H1 (cell line): ENCODE data around the gene RRAD. TPM values are rescaled to one million over a fixed set of nuclear protein-coding genes. Genes with fewer than 3 reads are reported as not detected.

Experiments
- CTCF ChIA-PET: fragments of 300-600 bp; sonication (Branson Sonifier 250); formaldehyde crosslinking; loops from one replicate; lab custom pipeline; 2021; ENCODE audit not compliant: partially characterized antibody; lab: Charles Lee
- POLR2A ChIA-PET: fragments of 300-600 bp; sonication (Branson Sonifier 250); formaldehyde crosslinking; loops from one replicate; lab custom pipeline; 2021; ENCODE audit warnings: inconsistent platforms; ENCODE audit not compliant: partially characterized antibody; lab: Charles Lee
- DNase-seq, 2 experiments: peaks; one replicate each; pipeline versions ENCODE4 v3.0.0 to v3.0.0-alpha.2; 2010 to 2022; ENCODE audit warnings: low spot score in 2 of 2, low read depth in 1 of 2, mixed read lengths in 1 of 2
- FAIRE-seq: peaks from 2 replicates; lab custom pipeline; 2011; peaks lifted over from hg19 to GRCh38; lab: Jason Lieb, UNC
- H2AFZ ChIP-seq: 2 replicates; pipeline ENCODE4 v1.8.1; 2012; ENCODE audit warnings: low read length, inconsistent platforms
- H2AK5ac ChIP-seq: 2 replicates; pipeline ENCODE4 v1.6.1; 2013; ENCODE audit warnings: low read depth, low read length
- H2BK120ac ChIP-seq: replicated peaks from 2 replicates; pipeline ENCODE3; 2013; ENCODE audit warnings: low read depth, low read length, inconsistent platforms
- H2BK12ac ChIP-seq: 2 replicates; pipeline ENCODE4 v1.6.1; 2013; ENCODE audit warnings: low read depth, low read length
- H2BK15ac ChIP-seq: 2 replicates; pipeline ENCODE4 v1.6.1; 2013; ENCODE audit warnings: low read length
- H2BK20ac ChIP-seq: 2 replicates; pipeline ENCODE4 v1.6.1; 2013; ENCODE audit warnings: low read length
- H2BK5ac ChIP-seq: 2 replicates; pipeline ENCODE4 v1.6.1; 2013; ENCODE audit warnings: low read depth, low read length
- H3K14ac ChIP-seq: 2 replicates; pipeline ENCODE4 v1.6.1; 2013; ENCODE audit warnings: inconsistent platforms; ENCODE audit not compliant: insufficient read length
- H3K18ac ChIP-seq: 2 replicates; pipeline ENCODE4 v1.6.1; 2013; ENCODE audit warnings: low read length; ENCODE audit errors: extremely low read depth
- H3K23ac ChIP-seq: 2 replicates; pipeline ENCODE4 v1.6.1; 2013; ENCODE audit warnings: inconsistent platforms; ENCODE audit not compliant: insufficient read length
- H3K23me2 ChIP-seq: 2 replicates; pipeline ENCODE4 v1.6.1; 2013; ENCODE audit warnings: low read depth, low read length
- H3K27ac ChIP-seq: 2 replicates; pipeline ENCODE4 v1.6.1; 2011; ENCODE audit warnings: low read depth, low read length, inconsistent platforms
- H3K27me3 ChIP-seq, 4 experiments: replicated peaks in 1 of 4; 1 replicate in 1 of 4; 2 replicates in 3 of 4; pipeline versions ENCODE4 v1.6.1 to v1.8.1; 2011 to 2013; ENCODE audit warnings: low read length in 3 of 4, mild to moderate bottlenecking in 3 of 4, inconsistent platforms in 2 of 4, mixed read lengths in 2 of 4, moderate library complexity in 1 of 4; ENCODE audit not compliant: control insufficient read depth in 3 of 4, insufficient read depth in 3 of 4; ENCODE audit errors: extremely low read depth in 1 of 4
- H3K36me3 ChIP-seq, 4 experiments: 2 replicates each; pipeline versions ENCODE4 v1.6.1 to v1.8.1; 2011 to 2013; ENCODE audit warnings: mild to moderate bottlenecking in 4 of 4, low read length in 3 of 4, moderate library complexity in 2 of 4, control low read depth in 1 of 4, inconsistent platforms in 1 of 4; ENCODE audit not compliant: insufficient read depth in 4 of 4, control insufficient read depth in 2 of 4
- H3K4ac ChIP-seq: replicated peaks from 2 replicates; pipeline ENCODE3; 2013; ENCODE audit warnings: low read length, low read depth, mixed read lengths, inconsistent platforms; ENCODE audit not compliant: insufficient read length
- H3K4me1 ChIP-seq, 4 experiments: replicated peaks in 1 of 4; 1 replicate in 1 of 4; 2 replicates in 3 of 4; pipeline versions ENCODE4 v1.6.1 to v1.8.1; 2011 to 2013; ENCODE audit warnings: low read length in 3 of 4, inconsistent platforms in 2 of 4, mixed read lengths in 1 of 4; ENCODE audit not compliant: insufficient read depth in 4 of 4, control insufficient read depth in 3 of 4
- H3K4me2 ChIP-seq, 2 experiments: 2 replicates each; pipeline versions ENCODE4 v1.6.1 to v1.8.1; 2011 to 2013; ENCODE audit warnings: low read depth in 2 of 2, low read length in 2 of 2, control low read depth in 1 of 2, inconsistent platforms in 1 of 2, mild to moderate bottlenecking in 1 of 2; ENCODE audit not compliant: insufficient read depth in 1 of 2
- H3K4me3 ChIP-seq, 4 experiments: fragments of 200-600, 300-600 bp in 1 of 4; sonication (generic), shearing (Covaris generic), sonication (Bioruptor Twin) in 1 of 4; 2 replicates each; pipeline versions ENCODE4 v1.5.1 to v1.8.1; 2011 to 2016; ENCODE audit warnings: low read length in 4 of 4, low read depth in 3 of 4, control low read depth in 2 of 4, inconsistent platforms in 2 of 4, mild to moderate bottlenecking in 2 of 4, mixed read lengths in 1 of 4, moderate library complexity in 1 of 4; ENCODE audit not compliant: insufficient read depth in 2 of 4; ENCODE audit errors: extremely low read depth in 1 of 4
- H3K56ac ChIP-seq: replicated peaks from 2 replicates; pipeline ENCODE3; 2013; ENCODE audit warnings: low read depth, mild to moderate bottlenecking, mixed read lengths, low read length, inconsistent platforms; ENCODE audit not compliant: insufficient read length
- H3K79me1 ChIP-seq: 2 replicates; pipeline ENCODE4 v1.6.1; 2013; ENCODE audit warnings: low read depth, low read length, control low read depth
- H3K79me2 ChIP-seq, 2 experiments: 2 replicates each; pipeline versions ENCODE4 v1.6.1 to v1.8.1; 2012 to 2013; ENCODE audit warnings: low read length in 2 of 2, mild to moderate bottlenecking in 2 of 2, inconsistent platforms in 1 of 2; ENCODE audit not compliant: insufficient read depth in 2 of 2, control insufficient read depth in 1 of 2
- H3K9ac ChIP-seq, 4 experiments: replicated peaks in 1 of 4; 1 replicate in 1 of 4; 2 replicates in 3 of 4; pipeline versions ENCODE4 v1.6.1 to v1.8.1; 2011 to 2013; ENCODE audit warnings: low read depth in 3 of 4, low read length in 3 of 4, control low read depth in 2 of 4, mild to moderate bottlenecking in 2 of 4, moderate library complexity in 2 of 4, inconsistent platforms in 1 of 4; ENCODE audit errors: extremely low read depth in 1 of 4
- H3K9me3 ChIP-seq, 2 experiments: 2 replicates each; pipeline versions ENCODE4 v1.6.1 to v1.8.1; 2012 to 2013; ENCODE audit warnings: mild to moderate bottlenecking in 2 of 2, moderate library complexity in 2 of 2, control low read depth in 1 of 2, inconsistent platforms in 1 of 2, low read depth in 1 of 2, low read length in 1 of 2, mixed read lengths in 1 of 2; ENCODE audit not compliant: insufficient read depth in 2 of 2
- H4K20me1 ChIP-seq, 2 experiments: replicated peaks in 1 of 2; 2 replicates each; pipeline versions ENCODE3 to v1.8.1; 2011 to 2013; ENCODE audit warnings: inconsistent platforms in 2 of 2, low read length in 2 of 2, mild to moderate bottlenecking in 1 of 2; ENCODE audit not compliant: insufficient read depth in 2 of 2, control insufficient read depth in 1 of 2
- H4K5ac ChIP-seq: 2 replicates; pipeline ENCODE4 v1.6.1; 2013; ENCODE audit warnings: low read length, low read depth, mixed read lengths, inconsistent platforms; ENCODE audit not compliant: insufficient read length
- H4K8ac ChIP-seq: 2 replicates; pipeline ENCODE4 v1.8.0; 2013; ENCODE audit warnings: mild to moderate bottlenecking, moderate library complexity, low read length, inconsistent platforms; ENCODE audit not compliant: insufficient read depth; ENCODE audit errors: extremely low read depth
- H4K91ac ChIP-seq: replicated peaks from 2 replicates; pipeline ENCODE3; 2013; ENCODE audit warnings: low read length, mixed read lengths, inconsistent platforms; ENCODE audit not compliant: insufficient read length
- CEBPB ChIP-seq: IDR thresholded peaks from 2 replicates; pipeline ENCODE4 v1.6.1; 2012; ENCODE audit warnings: low read depth, low read length
- EP300 ChIP-seq, 2 experiments: IDR thresholded peaks; 1 replicate in 1 of 2; 2 replicates in 1 of 2; pipeline ENCODE4 v1.6.1; 2011 to 2012; ENCODE audit warnings: low read depth in 2 of 2, low read length in 2 of 2, mild to moderate bottlenecking in 2 of 2, borderline replicate concordance in 1 of 2, inconsistent platforms in 1 of 2, moderate library complexity in 1 of 2
- FOSL1 ChIP-seq: IDR thresholded peaks from 2 replicates; pipeline ENCODE4 v1.6.1; 2011; ENCODE audit warnings: mild to moderate bottlenecking, low read depth, low read length, moderate library complexity; ENCODE audit not compliant: insufficient read depth
- GTF2F1 ChIP-seq: IDR thresholded peaks from 2 replicates; pipeline ENCODE4 v1.6.1; 2012; ENCODE audit warnings: low read depth, low read length, improper control_type of control experiment, borderline replicate concordance
- NANOG ChIP-seq: IDR thresholded peaks from 2 replicates; pipeline ENCODE4 v1.6.1; 2011; ENCODE audit warnings: low read length, low read depth, mild to moderate bottlenecking, inconsistent platforms; ENCODE audit not compliant: insufficient read depth, poor library complexity, severe bottlenecking
- POLR2AphosphoS5 ChIP-seq: IDR thresholded peaks from 2 replicates; pipeline ENCODE4 v1.6.1; 2011; ENCODE audit warnings: low read depth, low read length
- RAD21 ChIP-seq, 2 experiments: IDR thresholded peaks in 1 of 2; conservative IDR thresholded peaks in 1 of 2; 2 replicates each; pipeline ENCODE4 v1.6.1; 2011; ENCODE audit warnings: low read depth in 2 of 2, low read length in 2 of 2, improper control_type of control experiment in 1 of 2, inconsistent platforms in 1 of 2, mild to moderate bottlenecking in 1 of 2, moderate library complexity in 1 of 2
- SAP30 ChIP-seq: fragments of 300-600 bp; sonication (generic); IDR thresholded peaks from 2 replicates; pipeline ENCODE4 v1.7.1; 2012; ENCODE audit warnings: low read length, moderate library complexity, mild to moderate bottlenecking, inconsistent platforms; ENCODE audit not compliant: insufficient read depth, insufficient replicate concordance
- SP2 ChIP-seq: IDR thresholded peaks from 2 replicates; pipeline ENCODE4 v1.6.1; 2012; ENCODE audit warnings: mild to moderate bottlenecking, low read length, inconsistent platforms
- SP4 ChIP-seq: IDR thresholded peaks from 2 replicates; pipeline ENCODE4 v1.6.1; 2012; ENCODE audit warnings: low read length, inconsistent platforms
- TBP ChIP-seq: IDR thresholded peaks from 2 replicates; pipeline ENCODE4 v1.6.1; 2011; ENCODE audit warnings: low read depth, low read length, improper control_type of control experiment
- WGBS, 2 experiments: shearing (Covaris generic) in 1 of 2; methylation state at CpG; one replicate each; pipeline versions ENCODE4 v1.1.6 to v1.1.7; 2013 to 2015; ENCODE audit warnings: low lambda C conversion rate in 2 of 2, mixed read lengths in 2 of 2, inconsistent platforms in 1 of 2, low coverage in 1 of 2, missing lambda C conversion rate in 1 of 2; ENCODE audit not compliant: insufficient replicate concordance in 2 of 2, insufficient coverage in 1 of 2, insufficient read length in 1 of 2; ENCODE audit errors: extremely low coverage in 1 of 2, missing lambda C conversion rate in 1 of 2; 5-methylcytosine and 5-hydroxymethylcytosine counted together
- polyA plus RNA-seq, 7 experiments: library from polyadenylated mRNA; depleted of rRNA in 3 of 7; stranded (reverse) in 5 of 7; unstranded in 2 of 7; fragments of >200 nt in 5 of 7; fragments of 200-250 nt in 2 of 7; gene quantifications; 1 replicate in 5 of 7; 2 replicates in 1 of 7; 4 replicates in 1 of 7; pipeline versions ENCODE4 v1.2.1 to v1.2.3, GENCODE V29; 2011 to 2013; ENCODE audit warnings: missing spikeins in 2 of 7, mixed read lengths in 2 of 7
- total RNA-seq: library from RNA; stranded (reverse); fragmentation: NEBNext Ultra II Directional; extraction: Animal tissue kit (Norgen Biotek cat#: 25700); gene quantifications from 2 replicates; pipeline ENCODE4 v1.2.1, GENCODE V29; 2021
- TF ChIP-seq, protein P1 (sequence below): IDR thresholded peaks from 2 replicates; pipeline ENCODE4 v1.6.1; 2012; ENCODE audit warnings: inconsistent platforms
- TF ChIP-seq, protein P2 (sequence below): IDR thresholded peaks from 2 replicates; pipeline ENCODE4 v1.6.1; 2012; ENCODE audit warnings: inconsistent platforms

The RRAD gene
- total and polyA plus RNA-seq, 2 of the 8 experiments (the other 6 are each of a cell fraction or from before 2014, with no cell fraction given): 0.17 TPM; not detected in 1

DNA sequence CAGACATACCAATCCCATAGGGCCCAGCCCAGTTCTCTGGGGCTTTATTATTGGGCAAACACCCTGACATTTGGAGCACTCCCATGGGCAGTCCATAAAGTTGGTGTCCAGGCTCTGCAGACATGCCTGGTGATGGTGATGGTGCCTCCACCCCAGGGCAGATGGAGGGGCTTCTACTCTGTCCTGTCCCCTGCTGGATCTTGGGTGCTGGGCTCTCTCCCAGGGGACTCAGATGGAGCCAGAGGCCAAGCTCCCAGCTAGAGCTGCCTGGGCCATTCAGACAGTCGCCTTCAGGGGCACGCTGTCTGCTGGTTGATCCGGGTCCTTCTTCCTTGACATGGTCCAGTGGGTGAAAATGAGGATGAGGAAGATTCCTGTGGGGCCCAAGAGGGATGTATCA lies 17.2 kb downstream of the RRAD start:
- H4K91ac ChIP-seq: no peak overlapping the region
- no peak overlapping the region for H2BK12ac ChIP-seq
- H4K8ac ChIP-seq: no peak overlapping the region
- peaks cover 0 to 2% of the 10 kb centered on the region in 2 experiments for H4K20me1 ChIP-seq
- H2AK5ac ChIP-seq: no peak overlapping the region
- no peak for FAIRE-seq
- H3K4ac ChIP-seq: no peak overlapping the region
- H3K79me1 ChIP-seq: no peaks in the 10 kb centered on the region
- CTCF ChIA-PET: interaction anchor here (1.5 to 42.0 kb wide), 4 partner anchors 8 to 39 kb away, joined by 4 to 1009 read pairs (median 512); partner anchors contain the start of genes CDH16, PDP2 and RRAD
- H3K4me1 ChIP-seq: peaks cover 0 to 5% (median 0%) of the 10 kb centered on the region in 4 experiments; a peak in 2 of 7 replicates
- H3K23ac ChIP-seq: no peak overlapping the region
- H3K4me2 ChIP-seq: no peak overlapping the region
- H2BK120ac ChIP-seq: no peak overlapping the region
- no peak overlapping the region for H2BK15ac ChIP-seq
- no peak overlapping the region for H3K27ac ChIP-seq
- no peaks in the 10 kb centered on the region for H3K23me2 ChIP-seq
- no peak overlapping the region for H2BK5ac ChIP-seq
- no peaks in the 10 kb centered on the region; a peak in 2 of 7 replicates for H3K27me3 ChIP-seq
- no peak overlapping the region for H2BK20ac ChIP-seq
- no peak overlapping the region for H3K4me3 ChIP-seq
- no peak overlapping the region for H3K18ac ChIP-seq
- DNase-seq: no peak
- no peak overlapping the region for H4K5ac ChIP-seq
- no peaks in the 10 kb centered on the region for H3K9me3 ChIP-seq
- WGBS, 2 experiments: 87% methylated on average over 3 of the region's 3 CpGs; no CpG with 5 or more reads in 1 of the 2 experiments
- POLR2A ChIA-PET: no interaction called here
- no peak overlapping the region for H3K56ac ChIP-seq
- no peaks in the 10 kb centered on the region for H3K36me3 ChIP-seq
- H3K14ac ChIP-seq: no peak overlapping the region
- no peaks in the 10 kb centered on the region for H3K79me2 ChIP-seq
- H2AFZ ChIP-seq: no peak overlapping the region
- H3K9ac ChIP-seq: no peak overlapping the region
- no peak for TF ChIP-seq POLR2AphosphoS5
- no peak for TF ChIP-seq GTF2F1
- no peak for TF ChIP-seq FOSL1
- TF ChIP-seq EP300 (IDR thresholded peaks at IDR 0.05; ENCODE audit: borderline replicate concordance in 1 of 2, low read depth in 2 of 2, low read length in 2 of 2): no peak
- TF ChIP-seq SP2: no peak
- TF ChIP-seq SP4: no peak
- TF ChIP-seq, protein P1, sequence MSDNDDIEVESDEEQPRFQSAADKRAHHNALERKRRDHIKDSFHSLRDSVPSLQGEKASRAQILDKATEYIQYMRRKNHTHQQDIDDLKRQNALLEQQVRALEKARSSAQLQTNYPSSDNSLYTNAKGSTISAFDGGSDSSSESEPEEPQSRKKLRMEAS: no peak
- TF ChIP-seq RAD21 (IDR thresholded peaks at IDR 0.05 in 1 of 2, conservative IDR thresholded peaks at IDR 0.05 in 1 of 2; ENCODE audit: low read depth in 2 of 2, low read length in 2 of 2): no peak
- no peak for TF ChIP-seq SAP30
- TF ChIP-seq CEBPB: no peak
- TF ChIP-seq NANOG: no peak
- TF ChIP-seq TBP: no peak
- TF ChIP-seq, protein P2, sequence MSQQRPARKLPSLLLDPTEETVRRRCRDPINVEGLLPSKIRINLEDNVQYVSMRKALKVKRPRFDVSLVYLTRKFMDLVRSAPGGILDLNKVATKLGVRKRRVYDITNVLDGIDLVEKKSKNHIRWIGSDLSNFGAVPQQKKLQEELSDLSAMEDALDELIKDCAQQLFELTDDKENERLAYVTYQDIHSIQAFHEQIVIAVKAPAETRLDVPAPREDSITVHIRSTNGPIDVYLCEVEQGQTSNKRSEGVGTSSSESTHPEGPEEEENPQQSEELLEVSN: no peak
